Peyer's patch (tissue), 4 donors: ENCODE measurements around the gene SGIP1.

Experiments
- POLR2A ChIP-seq, 2 donors: fragments of 450-650 bp; IDR thresholded peaks; one replicate each; pipeline ENCODE4 v1.5.1; 2017; ENCODE audit warnings: antibody characterized with exemption in 2 of 2, mild to moderate bottlenecking in 2 of 2, moderate library complexity in 2 of 2
- TF ChIP-seq, protein P1 (sequence below), 6 experiments: fragments of 450-650 bp in 4 of 6; fragments of 200-600 bp in 2 of 6; sonication (generic) in 1 of 6; IDR thresholded peaks; one replicate each; pipeline ENCODE4 v1.5.1; 2017 to 2019; ENCODE audit warnings: antibody characterized with exemption in 6 of 6, mild to moderate bottlenecking in 3 of 6, moderate library complexity in 1 of 6

DNA sequence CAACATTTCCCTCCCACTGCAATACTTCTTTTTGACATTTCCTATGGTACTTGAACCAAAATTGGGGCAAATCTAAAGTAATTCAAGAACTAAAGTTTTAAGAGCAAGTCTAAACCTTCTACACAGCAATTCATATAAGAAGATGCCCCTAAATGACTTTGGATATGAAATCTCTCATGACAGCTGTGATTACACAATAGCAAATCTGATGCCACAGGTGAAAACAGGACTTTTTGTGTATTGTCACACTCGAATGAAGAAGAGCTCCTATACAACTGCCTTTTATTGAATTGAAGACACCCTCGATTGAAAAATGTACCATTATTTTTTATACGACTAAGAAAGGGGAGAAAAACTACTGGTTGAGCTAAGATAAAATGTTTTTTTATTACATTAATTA is 158.7 kb downstream of the SGIP1 start:
- TF ChIP-seq, protein P1, sequence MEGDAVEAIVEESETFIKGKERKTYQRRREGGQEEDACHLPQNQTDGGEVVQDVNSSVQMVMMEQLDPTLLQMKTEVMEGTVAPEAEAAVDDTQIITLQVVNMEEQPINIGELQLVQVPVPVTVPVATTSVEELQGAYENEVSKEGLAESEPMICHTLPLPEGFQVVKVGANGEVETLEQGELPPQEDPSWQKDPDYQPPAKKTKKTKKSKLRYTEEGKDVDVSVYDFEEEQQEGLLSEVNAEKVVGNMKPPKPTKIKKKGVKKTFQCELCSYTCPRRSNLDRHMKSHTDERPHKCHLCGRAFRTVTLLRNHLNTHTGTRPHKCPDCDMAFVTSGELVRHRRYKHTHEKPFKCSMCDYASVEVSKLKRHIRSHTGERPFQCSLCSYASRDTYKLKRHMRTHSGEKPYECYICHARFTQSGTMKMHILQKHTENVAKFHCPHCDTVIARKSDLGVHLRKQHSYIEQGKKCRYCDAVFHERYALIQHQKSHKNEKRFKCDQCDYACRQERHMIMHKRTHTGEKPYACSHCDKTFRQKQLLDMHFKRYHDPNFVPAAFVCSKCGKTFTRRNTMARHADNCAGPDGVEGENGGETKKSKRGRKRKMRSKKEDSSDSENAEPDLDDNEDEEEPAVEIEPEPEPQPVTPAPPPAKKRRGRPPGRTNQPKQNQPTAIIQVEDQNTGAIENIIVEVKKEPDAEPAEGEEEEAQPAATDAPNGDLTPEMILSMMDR (IDR thresholded peaks at IDR 0.05) = no peak
- no peak for TF ChIP-seq POLR2A (IDR thresholded peaks at IDR 0.05)
